T-helper 1 cell treated with Interleukin-12 subunit alpha and Interleukin-12 subunit beta and Interleukin-4 antibody, amounts not matched to agents 30 ng/mL and 1 ng/mL, for 36 hours (primary cell): ENCODE data around the gene EVPL. TPM values are rescaled to one million over a fixed set of nuclear protein-coding genes. Genes with fewer than 3 reads are reported as not detected.
"Not testable (repeated sequence)": the region's sequence is repeated elsewhere in the genome, so short reads cannot be mapped to it uniquely, and the experiment has no call there.

ENCODE experiments used
- intact Hi-C: fragments of 100-400 bp; cut with micrococcal nuclease; formaldehyde crosslinking; loops from one replicate; pipeline ENCODE4 v1.15.1; 2024
- total RNA-seq: library from RNA; stranded (reverse); gene quantifications from 2 replicates; pipeline ENCODE4 v1.2.3, GENCODE V29; 2022

Gene EVPL
- total RNA-seq, 1 donor from 2014 or later: 0.07 TPM

GRCh38 chr17:76000016-76000754 is 26.9 kb downstream of the EVPL start:
- intact Hi-C loops: loop anchor here (1.0 kb wide), 1 partner anchor 95 kb away; no protein-coding TSS in a partner anchor

- intact Hi-C loops: no loop called here
Measured at GRCh38 chr17:75998327-75998795, 28.7 kb downstream of the EVPL start.

- intact Hi-C loops: loop anchor here (2.0 kb wide), 1 partner anchor 18 kb away; the partner anchor contains the start of genes ACOX1 and TEN1
Measured at GRCh38 chr17:75996665-75997590, 30.2 kb downstream of the EVPL start.

GRCh38 chr17:75995385-75995925 is 31.7 kb downstream of the EVPL start:
- intact Hi-C loops: no loop called here

- intact Hi-C loops: no loop called here
Measured at GRCh38 chr17:75994802-75995370, 32.2 kb downstream of the EVPL start.

- intact Hi-C loops: no loop called here
Measured at GRCh38 chr17:75991396-75991795, 35.7 kb downstream of the EVPL start.

GRCh38 chr17:75987041-75987440 is 40.1 kb downstream of the EVPL start:
- intact Hi-C loops: no loop called here

GRCh38 chr17:75985986-75986385 is 41.1 kb downstream of the EVPL start:
- intact Hi-C loops: no loop called here

GRCh38 chr17:75983501-75984181 is 43.5 kb downstream of the EVPL start:
- intact Hi-C loops: no loop called here

- intact Hi-C loops: no loop called here
Measured at GRCh38 chr17:75981019-75981615, 46.0 kb downstream of the EVPL start.

- intact Hi-C loops: no loop called here
Measured at GRCh38 chr17:75980188-75981018, 46.7 kb downstream of the EVPL start.

- intact Hi-C loops: loop anchor here (1.0 to 2.0 kb wide), 14 partner anchors 17 to 691 kb away; partner anchors contain the start of genes EXOC7, FBF1, SRP68 and TMEM94
Measured at GRCh38 chr17:75979705-75980187, 47.4 kb downstream of the EVPL start.

- intact Hi-C loops: loop anchor here (1.0 to 2.0 kb wide), 14 partner anchors 18 to 692 kb away; partner anchors contain the start of genes EXOC7, FBF1, SRP68 and TMEM94
Measured at GRCh38 chr17:75978938-75979704, 48.0 kb downstream of the EVPL start, which contains the start of the genes ACOX1 and TEN1. Gene ACOX1 (minus strand): TSS chr17:75979166. CDS start chr17:75979073, 93 bp downstream. Gene TEN1 (plus strand): TSS chr17:75979240. CDS start chr17:75986193, 6,953 bp downstream.

GRCh38 chr17:75976175-75976848 is 50.8 kb downstream of the EVPL start:
- intact Hi-C loops: no loop called here

GRCh38 chr17:75975757-75976174 is 51.3 kb downstream of the EVPL start:
- intact Hi-C loops: no loop called here

GRCh38 chr17:75975187-75975586 is 51.9 kb downstream of the EVPL start:
- intact Hi-C loops: not testable (repeated sequence)

- intact Hi-C loops: no loop called here
Measured at GRCh38 chr17:75970626-75971025, 56.5 kb downstream of the EVPL start.
